Heart left ventricle (tissue), 13 donors: ENCODE measurements around the gene RPRD1A.

ENCODE experiments used
- POLR2A ChIP-seq, 2 donors: fragments of 450-650 bp; IDR thresholded peaks; one replicate each; pipeline ENCODE4 v1.6.1; 2017; ENCODE audit warnings: antibody characterized with exemption in 2 of 2, mild to moderate bottlenecking in 2 of 2, moderate library complexity in 2 of 2
- TF ChIP-seq, protein P1 (sequence below), 12 donors: fragments of 200-600 bp; sonication (generic) in 4 of 12; IDR thresholded peaks; one replicate each; pipeline versions ENCODE4 v1.5.0 to v1.8.0; 2018 to 2022; ENCODE audit warnings: antibody characterized with exemption in 12 of 12, mild to moderate bottlenecking in 5 of 12
- donor health status: ischemic (EF 13 %, LVEDD 7.1; RV severe dilation, severe dysfunction).
- donor health status: DM: no; HTN: yes; CAD: no.
- donor health status: DM: no; HTN: no; CAD: no.
- donor health status: ischemic (EF 25% LVEDD 6.9; RV normal size, moderate dysfunction).
- donor health status: ischemic (EF 25% LVEDD 5.7; RV mildly dilated, moderate dysfunction).
- donor health status: ischemic (EF 35%, LVEDD 5.7; RV mildly dilated, moderate dysfunction).
- donor health status: nonischemic (EF 11% LVEDD 7.7; RV severe dilation, severe dysfunction).
- donor health status: DM: yes; HTN: yes; CAD: no.
- donor health status: PGD.
- donor health status: ischemic (EF 29% LVEDD 5.4; RV normal size, mild dysfunction).
- donor health status: nonischemic (EF 23%, LVEDD 6.1; RV moderate dilation, normal function).

GRCh38 chr18:36066001-36066400, 1.4 kb downstream of the RPRD1A start:
- no peak for TF ChIP-seq POLR2A (IDR thresholded peaks at IDR 0.05)
- TF ChIP-seq, protein P1, sequence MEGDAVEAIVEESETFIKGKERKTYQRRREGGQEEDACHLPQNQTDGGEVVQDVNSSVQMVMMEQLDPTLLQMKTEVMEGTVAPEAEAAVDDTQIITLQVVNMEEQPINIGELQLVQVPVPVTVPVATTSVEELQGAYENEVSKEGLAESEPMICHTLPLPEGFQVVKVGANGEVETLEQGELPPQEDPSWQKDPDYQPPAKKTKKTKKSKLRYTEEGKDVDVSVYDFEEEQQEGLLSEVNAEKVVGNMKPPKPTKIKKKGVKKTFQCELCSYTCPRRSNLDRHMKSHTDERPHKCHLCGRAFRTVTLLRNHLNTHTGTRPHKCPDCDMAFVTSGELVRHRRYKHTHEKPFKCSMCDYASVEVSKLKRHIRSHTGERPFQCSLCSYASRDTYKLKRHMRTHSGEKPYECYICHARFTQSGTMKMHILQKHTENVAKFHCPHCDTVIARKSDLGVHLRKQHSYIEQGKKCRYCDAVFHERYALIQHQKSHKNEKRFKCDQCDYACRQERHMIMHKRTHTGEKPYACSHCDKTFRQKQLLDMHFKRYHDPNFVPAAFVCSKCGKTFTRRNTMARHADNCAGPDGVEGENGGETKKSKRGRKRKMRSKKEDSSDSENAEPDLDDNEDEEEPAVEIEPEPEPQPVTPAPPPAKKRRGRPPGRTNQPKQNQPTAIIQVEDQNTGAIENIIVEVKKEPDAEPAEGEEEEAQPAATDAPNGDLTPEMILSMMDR (IDR thresholded peaks at IDR 0.05) = no peak
